Measurements from ENCODE around the gene DENND2C. TPM values are rescaled to one million over a fixed set of nuclear protein-coding genes. Genes with fewer than 3 reads are reported as not detected.

The DENND2C gene
- total and polyA plus RNA-seq, 12 donors = 1.3 to 5.2 (median 3.3) TPM

GRCh38 chr1:114692947-114693346 lies 23.1 kb upstream of the DENND2C start:
- Histone ChIP-seq H3K4me3 (no peak overlapping the region), H3K4me1 (no peaks in the 10 kb centered on the region), H3K27ac (no peak overlapping the region), H3K27me3 (peaks cover 0 to 12% (median 4%) of the 10 kb centered on the region in 7 donors), H3K9me3 (no peaks in the 10 kb centered on the region), H3K36me3 (no peaks in the 10 kb centered on the region)
- ATAC-seq (no peak), DNase-seq (no peak)
- TF ChIP-seq, protein P1, sequence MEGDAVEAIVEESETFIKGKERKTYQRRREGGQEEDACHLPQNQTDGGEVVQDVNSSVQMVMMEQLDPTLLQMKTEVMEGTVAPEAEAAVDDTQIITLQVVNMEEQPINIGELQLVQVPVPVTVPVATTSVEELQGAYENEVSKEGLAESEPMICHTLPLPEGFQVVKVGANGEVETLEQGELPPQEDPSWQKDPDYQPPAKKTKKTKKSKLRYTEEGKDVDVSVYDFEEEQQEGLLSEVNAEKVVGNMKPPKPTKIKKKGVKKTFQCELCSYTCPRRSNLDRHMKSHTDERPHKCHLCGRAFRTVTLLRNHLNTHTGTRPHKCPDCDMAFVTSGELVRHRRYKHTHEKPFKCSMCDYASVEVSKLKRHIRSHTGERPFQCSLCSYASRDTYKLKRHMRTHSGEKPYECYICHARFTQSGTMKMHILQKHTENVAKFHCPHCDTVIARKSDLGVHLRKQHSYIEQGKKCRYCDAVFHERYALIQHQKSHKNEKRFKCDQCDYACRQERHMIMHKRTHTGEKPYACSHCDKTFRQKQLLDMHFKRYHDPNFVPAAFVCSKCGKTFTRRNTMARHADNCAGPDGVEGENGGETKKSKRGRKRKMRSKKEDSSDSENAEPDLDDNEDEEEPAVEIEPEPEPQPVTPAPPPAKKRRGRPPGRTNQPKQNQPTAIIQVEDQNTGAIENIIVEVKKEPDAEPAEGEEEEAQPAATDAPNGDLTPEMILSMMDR (IDR thresholded peaks at IDR 0.05) = no peak
- WGBS, 2 donors = 90 to 93% methylated on average over 3 of the region's 3 CpGs
- intact Hi-C loops (cut with DNase I) = no loop called here

- intact Hi-C loops (cut with DNase I) = no loop called here
- TF ChIP-seq, protein P1 (IDR thresholded peaks at IDR 0.05) = no peak
These were observed 21.2 kb upstream of the DENND2C start for GRCh38 chr1:114691061-114691460.

GRCh38 chr1:114690148-114690547 lies 20.3 kb upstream of the DENND2C start:
- Histone ChIP-seq H3K27me3 (peaks cover 0 to 22% (median 15%) of the 10 kb centered on the region in 7 donors), H3K4me3 (no peak overlapping the region), H3K9me3 (no peaks in the 10 kb centered on the region), H3K4me1 (no peaks in the 10 kb centered on the region), H3K27ac (no peak overlapping the region), H3K36me3 (no peaks in the 10 kb centered on the region)
- WGBS, 2 donors = 64 to 66% methylated on average over 1 of the region's 1 CpG
- TF ChIP-seq, protein P1 (IDR thresholded peaks at IDR 0.05) = no peak
- ATAC-seq (no peak), DNase-seq (no peak)
- intact Hi-C loops (cut with DNase I) = no loop called here

More at GRCh38 chr1:114691061-114691460, 21.2 kb upstream of the DENND2C start:
- Histone ChIP-seq H3K4me1 (no peaks in the 10 kb centered on the region), H3K4me3 (no peak overlapping the region), H3K27me3 (peaks cover 0 to 18% (median 11%) of the 10 kb centered on the region in 7 donors), H3K27ac (no peak overlapping the region), H3K9me3 (no peaks in the 10 kb centered on the region), H3K36me3 (no peaks in the 10 kb centered on the region)
- ATAC-seq (no peak), DNase-seq (no peak)
- 84 to 88% methylated on average over 2 of the region's 2 CpGs for WGBS, 2 donors

- Histone ChIP-seq H3K27ac (no peak overlapping the region), H3K27me3 (peaks cover 0 to 22% (median 11%) of the 10 kb centered on the region in 7 donors), H3K4me1 (no peaks in the 10 kb centered on the region), H3K36me3 (no peaks in the 10 kb centered on the region), H3K4me3 (no peak overlapping the region), H3K9me3 (no peaks in the 10 kb centered on the region)
- DNase-seq (no peak), ATAC-seq (no peak)
- intact Hi-C loops (cut with DNase I) = no loop called here
- WGBS, 2 donors = 78 to 82% methylated on average over 4 of the region's 4 CpGs
- TF ChIP-seq, protein P1 (IDR thresholded peaks at IDR 0.05) = no peak
These were observed 18.7 kb upstream of the DENND2C start for GRCh38 chr1:114688526-114688925.

Data from heart right ventricle (tissue), 16 donors.